Smooth muscle cell of the brain vasculature (primary cell): Measurements from ENCODE around the gene NT5M.
"Not testable (repeated sequence)": the region's sequence is repeated elsewhere in the genome, so short reads cannot be mapped to it uniquely, and the experiment has no call there.

Source experiments
- DNase-seq: peaks from one replicate; pipeline ENCODE4 v3.0.0-alpha.2; 2012; ENCODE audit warnings: low read depth, low spot score

The NT5M gene

DNA sequence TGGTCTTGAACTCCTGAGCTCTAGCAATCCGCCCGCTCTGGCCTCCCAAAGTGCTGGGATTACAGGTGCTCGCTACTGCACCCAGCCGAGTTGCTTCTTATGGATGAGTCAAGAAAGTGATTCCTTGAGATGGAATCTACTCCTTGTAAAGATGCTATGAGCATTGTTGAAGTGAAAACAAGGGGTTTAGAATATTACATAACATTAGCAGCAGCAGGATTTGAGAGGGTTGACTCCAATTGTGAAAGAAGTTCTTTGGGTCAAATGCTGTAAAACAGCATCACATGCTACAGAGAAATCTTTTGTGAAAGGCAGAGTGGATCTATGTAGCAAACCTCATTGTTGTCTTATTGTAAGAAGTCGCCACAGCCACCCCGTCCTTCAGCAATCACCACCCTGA, 72.7 kb downstream of the NT5M start:
- DNase-seq: no peak

DNA sequence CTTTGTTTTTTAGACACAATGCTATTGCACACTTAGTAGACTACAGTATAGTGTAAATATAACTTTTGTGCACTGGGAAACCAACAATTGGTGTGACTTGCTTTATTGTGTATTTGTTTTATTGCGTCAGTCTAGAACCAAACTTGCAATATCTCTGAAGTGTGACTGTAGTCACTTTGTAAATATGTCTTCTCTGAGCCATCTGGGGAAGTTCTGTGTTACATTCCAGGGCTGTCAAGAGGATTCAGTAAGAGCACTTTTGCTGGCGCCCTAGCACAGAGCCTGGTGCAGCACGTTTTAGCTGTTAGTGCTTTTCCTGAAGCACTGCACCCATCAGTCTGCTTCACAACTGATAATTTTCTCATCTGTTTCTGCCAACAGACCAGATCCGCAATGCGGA, 73.2 kb downstream of the NT5M start:
- no peak for DNase-seq

DNA sequence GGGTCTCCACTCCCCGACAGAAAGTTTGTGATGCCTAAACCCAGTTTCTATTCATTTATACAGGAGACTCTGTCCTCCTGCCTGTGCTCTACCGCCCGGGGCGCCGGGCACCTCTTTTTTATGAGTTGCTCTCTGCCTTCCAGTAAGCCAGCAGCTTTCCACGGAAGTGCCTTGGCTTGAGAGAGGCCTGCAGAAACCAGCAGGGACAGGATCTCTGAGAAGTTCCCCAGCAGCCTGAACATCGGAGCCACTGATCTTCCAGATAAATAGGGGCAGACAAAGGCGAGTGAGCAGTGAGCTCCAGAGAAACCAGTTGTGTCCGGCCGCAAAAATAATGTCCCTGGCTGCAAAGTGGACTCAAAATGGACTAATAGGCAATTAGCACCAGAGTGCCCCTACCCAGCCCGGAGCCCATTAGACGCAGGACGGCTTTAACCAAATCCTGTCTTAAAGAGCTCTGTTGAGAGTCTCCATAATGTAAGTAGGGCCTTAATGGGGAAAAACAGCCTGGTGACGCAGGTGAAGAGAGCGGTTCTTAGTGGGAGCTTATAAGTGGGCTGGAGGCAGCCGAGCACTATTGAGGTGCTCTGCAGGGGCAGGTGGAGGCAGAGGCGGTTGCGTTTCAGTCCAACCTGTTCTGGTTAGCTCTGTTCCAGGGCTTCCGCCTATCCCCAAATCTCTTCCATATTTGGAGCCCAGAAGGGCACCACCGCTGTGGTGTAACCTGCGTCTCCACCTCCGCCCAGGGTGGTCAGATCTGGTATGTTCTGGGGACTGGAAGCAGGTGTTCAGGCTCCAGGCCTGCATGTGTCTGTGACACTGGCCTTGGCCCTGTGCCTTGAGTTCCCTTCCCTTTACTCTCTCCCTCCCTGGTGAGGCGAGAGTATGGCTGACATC, 74.1 kb downstream of the NT5M start:
- no peak for DNase-seq

DNA sequence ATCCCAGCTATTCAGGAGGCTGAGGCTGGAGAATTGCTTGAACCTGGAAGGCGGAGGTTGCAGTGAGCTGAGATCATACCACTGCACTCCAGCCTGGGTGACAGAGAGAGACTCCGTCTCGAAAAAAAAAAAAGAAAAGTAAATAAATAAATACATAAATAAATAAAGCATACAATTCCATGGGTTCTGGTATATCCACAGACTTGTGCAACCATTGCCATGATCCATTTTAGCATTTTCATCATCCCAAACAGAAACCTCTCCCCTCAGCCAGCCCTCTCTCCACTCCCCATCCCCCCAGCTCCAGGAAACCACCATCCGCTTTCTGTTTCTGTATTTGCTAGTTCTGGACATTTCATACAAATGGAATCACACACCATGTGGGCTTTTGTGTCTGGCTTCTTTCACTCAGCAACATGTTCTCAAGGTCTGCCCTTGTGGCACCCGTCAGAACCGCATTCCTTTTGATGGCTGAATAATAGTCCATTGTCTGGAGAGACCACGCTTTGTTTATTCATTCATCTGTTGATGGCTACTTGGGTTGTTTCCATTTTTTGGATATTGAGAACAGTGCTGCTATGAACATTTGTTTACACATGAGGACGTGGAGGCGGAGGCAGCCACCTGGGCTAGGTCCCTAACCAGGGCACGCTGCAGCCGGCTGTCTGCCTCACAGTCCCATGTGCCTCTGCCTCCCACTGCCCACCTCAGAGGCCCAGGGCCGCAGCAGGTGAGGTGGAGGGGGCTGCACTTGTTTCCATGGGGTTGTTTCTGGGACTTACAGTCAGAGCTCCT, 76.2 kb downstream of the NT5M start:
- DNase-seq: no peak

DNA sequence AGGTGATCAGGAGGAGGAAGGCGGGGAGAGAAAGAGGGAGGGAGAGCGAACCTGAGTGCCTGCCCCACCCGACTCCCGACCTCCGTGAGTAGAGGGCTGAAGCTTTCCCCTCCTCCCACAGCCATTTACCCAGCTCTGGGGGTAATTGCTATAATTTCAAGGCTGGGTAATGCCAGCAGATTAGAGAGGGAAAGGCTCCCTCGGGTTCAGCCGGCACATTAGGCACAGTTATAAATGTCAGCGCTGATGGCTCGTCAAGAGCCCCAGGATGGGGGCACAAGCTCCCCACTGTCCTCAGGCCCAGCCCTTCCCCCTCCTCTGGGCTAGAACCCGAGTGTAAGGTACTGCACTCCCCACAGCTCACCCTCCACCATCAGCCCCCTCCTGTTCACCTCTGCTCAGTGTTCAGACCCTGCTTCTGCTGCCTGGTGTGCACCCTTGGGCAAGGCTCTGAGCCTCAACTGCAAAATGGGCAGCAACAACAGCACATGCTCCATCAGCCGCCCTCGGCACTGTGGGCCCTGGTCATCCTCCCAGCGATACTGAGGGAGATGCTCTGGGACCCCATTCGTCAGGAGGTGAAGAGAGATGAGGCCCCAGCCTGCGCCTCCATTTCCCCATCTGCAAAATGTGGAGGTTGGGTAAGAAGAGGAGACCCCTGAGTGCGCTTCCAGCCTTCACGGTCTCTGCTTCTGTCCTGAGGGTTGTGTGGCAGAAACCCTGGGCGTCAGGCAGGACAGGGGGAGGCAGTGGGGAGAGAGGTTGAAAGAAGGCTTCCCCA, 77.2 kb downstream of the NT5M start:
- DNase-seq: no peak

DNA sequence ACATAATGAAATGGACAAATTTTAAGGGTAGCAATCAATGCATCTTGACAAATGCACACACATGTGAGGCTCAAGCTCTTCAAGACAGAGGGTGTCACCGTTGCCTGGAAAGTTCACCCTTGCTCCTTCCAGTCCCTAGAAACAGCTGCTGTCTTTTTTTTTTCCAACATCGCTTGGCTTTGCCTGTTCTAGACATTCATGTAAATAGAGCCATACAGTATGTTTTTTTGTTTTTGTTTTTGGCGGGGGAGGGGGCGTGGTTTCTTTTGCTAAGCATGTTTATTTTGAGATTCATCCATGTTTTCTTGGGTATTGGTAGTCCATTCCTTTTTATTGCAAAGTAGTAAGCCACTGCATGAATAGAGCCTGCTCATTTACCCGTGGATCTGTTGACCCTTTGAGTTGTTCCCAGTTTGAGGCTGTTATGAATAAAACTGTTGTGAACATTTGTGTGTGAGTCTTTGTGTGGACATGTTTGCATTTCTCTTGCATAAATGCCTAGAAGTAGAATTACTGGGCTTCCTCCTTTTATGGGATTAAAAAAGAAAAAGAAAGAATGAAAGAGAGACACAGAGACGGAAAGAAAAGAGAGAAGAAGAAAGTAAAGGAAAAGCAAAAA, 78.4 kb downstream of the NT5M start:
- no peak for DNase-seq

DNA sequence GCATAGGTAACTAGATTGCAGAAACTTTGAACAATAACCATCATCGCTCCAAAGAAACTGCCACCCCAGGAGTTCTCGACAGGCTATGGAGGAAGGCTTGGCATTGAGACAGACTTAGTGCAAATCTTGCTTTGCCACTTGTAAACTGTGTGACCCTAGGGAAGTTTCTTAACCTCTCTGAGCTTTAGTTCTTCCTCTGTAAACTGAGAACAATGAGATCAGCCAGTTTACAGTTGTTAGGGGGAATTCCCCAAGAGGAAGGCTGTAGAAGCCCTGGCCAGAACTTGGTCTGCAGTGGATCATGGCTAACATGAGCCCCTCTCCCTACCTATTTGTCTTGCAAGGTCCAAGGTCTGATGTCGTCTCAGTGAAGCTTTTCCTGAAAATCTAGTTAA, 78.9 kb downstream of the NT5M start:
- no peak for DNase-seq

DNA sequence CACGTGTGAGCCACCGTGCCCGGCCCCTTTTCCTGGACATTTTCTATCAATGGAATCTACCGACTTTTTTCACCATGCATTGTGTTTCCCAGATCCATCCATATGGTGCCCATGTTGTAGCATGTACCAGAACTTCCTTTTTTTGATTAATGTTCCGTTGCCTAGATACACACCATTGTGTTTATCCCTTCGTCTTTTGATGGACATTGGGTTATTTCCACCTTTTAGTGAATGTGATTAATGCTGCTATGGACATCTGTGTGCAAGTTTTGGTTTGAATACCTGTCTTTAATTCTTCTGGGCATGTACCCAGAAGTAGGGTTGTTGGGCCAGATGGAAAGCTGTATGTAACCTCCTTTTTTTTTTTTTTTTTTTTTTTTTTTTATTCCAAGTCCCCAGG, 79.8 kb downstream of the NT5M start:
- no peak for DNase-seq

DNA sequence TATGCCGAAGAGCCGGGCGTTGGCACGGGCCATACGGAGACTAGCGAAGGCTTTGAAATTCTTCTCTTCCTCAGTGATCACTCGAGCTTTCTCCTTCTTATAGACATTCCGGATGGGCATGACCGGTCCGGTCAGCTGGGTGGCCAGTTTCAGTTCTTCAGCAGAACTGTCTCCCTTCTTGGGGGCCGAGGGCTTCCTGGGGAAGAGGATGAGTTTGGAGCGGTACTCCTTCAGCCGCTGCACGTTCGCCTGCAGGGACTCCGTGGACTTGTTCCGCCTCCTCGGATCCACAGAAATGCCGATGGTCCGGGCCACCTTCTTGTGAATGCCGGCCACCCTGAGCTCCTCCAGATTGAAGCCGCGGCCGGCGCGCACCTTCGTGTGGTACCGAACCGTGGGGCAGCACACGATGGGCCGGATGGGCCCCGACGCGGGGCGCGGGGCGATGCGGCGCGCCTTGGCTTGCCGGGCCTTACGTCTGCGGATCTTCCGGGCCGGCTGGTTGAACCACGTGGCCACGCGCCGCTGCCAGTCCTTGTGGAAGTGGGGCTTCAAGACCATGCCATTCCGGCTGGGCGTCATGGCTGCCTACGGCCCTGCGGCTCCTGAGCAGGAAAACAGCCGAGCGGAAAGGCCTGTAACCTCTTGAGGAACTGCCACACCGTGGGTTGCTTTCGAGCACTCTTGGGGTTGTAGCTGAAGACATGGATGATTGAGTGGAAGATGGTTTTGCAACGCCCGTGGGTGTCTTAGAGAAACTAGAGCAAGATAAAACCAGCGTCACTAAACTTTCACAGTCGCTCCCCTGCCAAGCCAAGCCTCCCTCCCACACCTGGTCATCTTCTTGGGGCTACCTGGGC, 80.5 kb downstream of the NT5M start:
- not testable (repeated sequence) for DNase-seq

DNA sequence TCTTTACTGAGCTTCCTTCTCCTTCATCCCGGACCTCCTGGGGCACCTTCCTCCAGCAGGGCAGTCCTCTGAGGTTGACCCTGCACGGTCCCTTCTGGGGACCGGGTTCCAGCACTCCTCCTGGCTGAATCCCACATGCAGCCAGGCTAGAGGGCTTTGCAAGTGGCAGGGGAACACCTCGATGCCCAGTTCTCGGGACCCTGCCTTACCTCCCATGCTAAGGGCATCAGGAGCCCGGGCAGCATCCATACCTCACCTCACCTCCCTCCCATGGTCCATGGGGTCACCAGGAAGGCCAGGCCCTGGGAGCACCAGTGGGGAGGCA, 81.1 kb downstream of the NT5M start:
- no peak for DNase-seq

DNA sequence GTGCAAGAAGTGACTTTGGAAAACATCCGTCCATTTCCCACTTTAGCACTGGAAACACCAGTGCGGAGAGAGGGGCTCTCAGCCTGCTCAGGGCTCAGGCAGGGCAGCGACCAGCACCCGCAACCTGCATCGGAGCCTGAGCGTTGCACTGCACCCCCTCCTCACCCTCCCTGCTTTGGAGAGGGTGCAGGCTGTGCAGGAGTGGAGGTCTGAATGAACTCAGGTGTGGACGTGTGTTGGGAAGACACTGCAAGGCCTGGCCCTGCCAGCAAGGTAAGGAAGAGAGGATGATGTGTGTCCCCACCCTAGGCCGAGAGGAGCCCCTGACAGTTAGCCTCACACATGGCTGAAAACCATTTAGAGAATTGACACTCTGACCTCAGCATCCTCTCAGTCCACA, 81.8 kb downstream of the NT5M start:
- DNase-seq: no peak

DNA sequence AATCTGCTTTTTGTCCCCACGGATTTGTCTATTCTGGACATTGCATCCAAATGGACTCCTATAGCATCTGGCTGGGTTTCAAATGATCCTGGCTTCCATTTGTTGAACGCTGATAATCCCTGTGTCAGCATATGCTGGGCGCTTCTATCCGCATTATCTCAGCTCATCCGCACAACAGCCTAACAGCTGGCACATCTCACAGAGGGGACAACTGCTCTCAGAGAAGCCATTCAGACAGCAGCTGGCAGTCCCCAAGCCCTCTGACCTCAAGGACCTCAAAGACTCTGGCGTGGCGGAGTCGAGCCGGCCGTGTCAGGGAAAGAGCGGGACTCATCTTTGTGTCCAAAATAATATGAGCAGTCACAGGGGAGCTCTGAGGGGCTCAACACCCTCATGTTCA, 82.3 kb downstream of the NT5M start:
- no peak for DNase-seq

DNA sequence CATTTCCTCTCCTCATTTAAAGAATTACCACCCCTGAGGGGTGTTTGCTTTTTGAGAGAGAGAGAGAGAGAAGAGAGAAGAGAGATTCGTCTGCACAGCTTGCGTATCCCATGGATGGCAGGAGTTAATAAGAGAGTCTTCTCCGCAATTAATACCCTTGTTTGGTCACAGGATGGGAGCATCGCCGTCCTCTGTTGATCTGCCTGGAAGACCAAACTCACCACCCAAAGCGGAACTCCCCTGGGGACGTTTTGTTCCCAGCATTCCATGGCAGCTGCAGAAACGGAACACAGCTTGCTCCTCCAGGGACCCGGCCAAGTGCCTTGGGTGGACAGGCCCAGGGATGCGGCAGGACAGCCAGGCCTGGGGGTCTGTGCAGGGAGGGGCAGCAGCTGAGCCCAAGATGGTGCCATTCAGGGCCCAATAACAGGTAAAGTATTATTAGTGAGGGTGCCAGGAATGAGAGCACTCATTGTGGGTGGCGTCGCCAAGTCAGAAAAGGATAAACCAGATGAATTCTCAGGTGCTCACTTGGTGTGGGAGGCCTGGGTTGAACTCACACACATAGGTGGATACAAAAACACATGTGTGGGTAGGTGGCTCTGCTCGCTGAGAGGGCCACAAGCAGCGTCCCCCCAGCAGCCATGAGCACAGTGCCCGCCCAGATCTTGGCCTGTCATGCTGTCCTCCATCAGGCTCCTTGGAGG, 83.1 kb downstream of the NT5M start:
- DNase-seq: no peak

DNA sequence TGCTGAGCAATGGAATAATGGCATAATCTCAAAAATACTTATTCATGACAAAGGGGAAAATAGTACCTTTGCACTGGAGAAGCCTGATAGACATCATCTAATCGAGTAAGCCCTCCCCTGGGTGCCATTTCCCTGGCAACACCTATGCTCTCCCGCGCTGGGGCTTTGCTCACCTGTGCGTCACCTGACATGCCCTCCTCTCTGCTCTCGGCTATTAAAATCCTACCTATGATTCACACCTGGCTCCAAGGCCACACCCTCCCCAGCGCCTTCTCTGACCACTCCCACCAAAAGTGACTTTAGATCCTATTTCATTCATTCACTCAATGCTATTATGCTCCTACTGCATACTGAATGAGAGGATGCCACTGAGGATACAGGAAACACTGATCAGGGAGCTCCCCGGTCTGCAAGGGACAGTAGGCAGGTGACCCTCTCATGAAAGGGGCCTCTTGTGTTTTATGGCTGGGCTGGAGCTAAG, 83.9 kb downstream of the NT5M start:
- no peak for DNase-seq

DNA sequence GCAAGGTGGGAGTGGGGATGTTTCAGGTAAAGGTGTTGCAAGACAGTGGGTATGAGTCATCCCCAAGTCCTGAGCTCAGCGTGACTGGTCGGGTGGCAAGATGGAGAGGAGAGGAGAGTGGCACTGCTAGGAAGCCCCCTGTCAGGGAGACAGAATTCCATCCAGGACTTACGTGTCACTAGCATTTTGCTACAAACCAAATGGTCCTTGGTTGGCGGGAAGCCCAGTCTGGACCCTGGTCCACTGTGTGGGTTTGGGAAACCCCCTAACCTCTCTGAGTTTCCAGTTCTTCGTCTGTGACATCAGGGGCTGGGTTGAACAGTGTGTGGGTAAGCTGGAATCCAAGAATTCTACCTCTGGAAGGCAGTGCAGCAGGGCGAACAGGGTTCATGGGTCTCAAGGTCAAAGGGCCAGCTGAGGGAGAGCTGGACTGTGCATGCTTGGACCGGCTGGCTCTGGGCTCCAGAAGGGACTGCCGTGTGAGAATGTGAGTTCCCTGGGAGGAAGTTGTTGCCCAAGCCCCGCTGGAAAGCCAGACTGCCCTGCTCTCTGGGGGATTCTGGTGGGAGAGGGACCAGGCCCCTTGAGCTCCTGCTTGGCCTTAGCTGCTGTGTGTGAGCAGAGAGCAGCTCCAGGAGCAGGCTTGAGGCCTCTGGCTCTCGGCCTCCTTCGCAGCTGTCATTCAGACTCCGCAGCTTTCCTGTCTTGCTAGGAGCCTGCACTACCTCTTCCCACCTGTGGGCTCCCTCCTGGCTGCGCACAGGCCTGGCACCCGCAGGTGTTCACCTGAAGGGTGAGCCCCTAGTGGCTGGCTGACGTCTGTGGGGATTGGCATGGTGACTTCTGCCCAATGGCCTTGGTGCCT, 84.6 kb downstream of the NT5M start:
- no peak for DNase-seq

DNA sequence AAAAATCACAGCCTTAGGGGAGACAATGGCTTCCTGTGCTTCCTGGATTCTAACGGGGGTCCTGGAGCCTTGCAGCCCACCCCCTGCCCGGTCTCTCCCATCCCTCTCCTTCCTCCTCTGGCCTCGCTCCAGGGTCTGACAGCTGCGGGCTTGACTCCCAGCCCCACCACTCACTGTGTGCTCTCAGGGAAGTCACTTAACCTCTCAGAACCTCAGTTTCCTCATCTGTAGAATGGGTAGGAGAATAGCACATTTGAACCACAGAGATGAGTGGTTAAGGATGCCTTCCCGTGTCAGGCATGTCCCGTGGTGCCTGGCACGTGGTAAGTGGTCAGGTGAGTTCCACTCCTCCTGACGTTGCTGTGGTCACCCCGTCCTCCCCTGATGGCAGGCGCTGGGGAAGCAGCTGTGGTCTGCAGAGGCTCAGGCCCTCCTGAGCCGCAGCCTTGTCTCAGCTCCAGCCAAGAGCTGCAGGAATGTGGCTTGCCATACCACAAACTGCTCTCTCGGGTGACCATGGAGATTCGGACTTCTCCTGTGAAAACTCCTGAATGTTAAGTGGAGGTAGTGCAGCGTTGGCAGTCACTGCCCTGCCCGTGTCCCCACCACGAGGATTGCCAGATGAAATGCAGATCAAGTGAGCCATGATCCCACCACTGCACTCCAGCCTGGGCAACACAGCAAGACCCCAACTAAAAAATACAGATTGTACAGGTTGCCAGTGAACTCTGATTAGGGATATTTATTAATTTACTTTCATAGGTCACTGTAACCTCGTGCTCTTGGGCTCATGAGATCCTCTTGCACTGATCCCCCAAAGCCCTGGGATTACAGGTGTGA, 85.7 kb downstream of the NT5M start:
- no peak for DNase-seq

DNA sequence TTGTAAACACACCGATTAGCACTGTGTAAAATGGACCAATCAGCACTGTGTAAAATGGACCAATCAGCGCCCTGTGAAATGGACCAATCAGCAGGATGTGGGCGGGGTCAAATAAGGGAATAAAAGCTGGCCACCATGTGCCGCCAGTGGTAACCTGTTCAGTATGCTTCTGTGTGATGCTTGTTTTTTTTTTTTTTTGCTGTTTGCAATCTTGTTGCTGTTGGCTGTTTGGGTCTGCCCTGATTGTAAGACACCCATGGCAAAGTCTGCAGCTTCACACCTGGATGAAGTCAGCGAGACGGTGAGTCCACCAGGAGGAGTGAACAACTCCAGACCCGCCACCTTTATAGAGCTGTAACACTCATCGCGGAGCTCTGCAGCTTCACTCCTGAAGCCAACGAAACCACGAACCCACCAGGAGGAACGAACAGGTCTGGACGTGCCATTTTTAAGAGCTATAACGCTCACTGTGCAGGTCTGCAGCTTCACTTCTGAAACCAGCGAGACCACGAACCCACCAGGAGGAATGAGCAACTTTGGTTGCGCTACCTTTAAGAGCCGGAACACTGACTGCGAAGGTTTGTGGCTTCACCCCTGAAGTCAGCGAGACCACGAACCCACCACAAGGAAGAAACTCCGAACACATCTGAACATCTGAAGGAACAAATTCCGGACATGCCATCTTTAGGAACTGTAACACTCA, 88.6 kb downstream of the NT5M start:
- DNase-seq: no peak

DNA sequence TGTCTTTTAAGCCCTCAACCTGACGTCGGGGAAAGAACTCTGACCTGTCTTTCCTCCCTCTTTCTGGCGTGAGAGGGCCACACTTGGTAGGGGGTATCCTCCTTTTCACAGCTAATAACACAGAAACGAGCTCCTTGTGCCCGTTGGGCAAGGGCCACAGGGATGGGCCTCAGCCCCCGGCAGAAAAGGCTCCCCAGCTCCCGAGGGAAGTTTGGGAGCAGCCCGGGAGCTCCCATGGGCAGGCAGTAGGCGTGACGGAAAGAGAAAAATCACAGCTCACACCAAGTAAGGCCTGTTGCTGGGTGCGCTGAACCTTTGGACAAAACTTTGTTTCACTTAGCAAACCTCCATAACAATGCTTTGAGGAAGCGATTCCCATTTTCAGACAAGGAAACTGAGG, 90.8 kb downstream of the NT5M start:
- no peak for DNase-seq
